ENCODE data around the gene ZWILCH.

Gene ZWILCH

DNA sequence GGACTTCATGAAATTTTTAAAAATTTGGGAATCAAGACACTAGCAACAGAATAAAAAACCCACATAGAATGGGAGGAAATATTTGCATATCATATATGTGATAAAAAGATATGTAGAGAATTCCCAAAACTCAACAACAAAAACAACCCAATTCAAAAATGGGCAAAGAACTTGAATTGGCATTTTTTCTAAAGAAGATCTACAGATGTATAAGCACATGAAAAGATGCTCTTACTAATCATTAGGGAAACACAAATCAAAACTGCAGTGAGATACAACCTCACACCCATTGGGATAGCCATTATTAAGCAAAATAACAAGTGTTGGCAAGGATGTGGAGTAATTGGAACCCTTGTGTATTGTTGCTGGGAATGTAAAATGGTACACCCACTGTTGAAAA is 50.6 kb downstream of the ZWILCH start:
- H2AK5ac ChIP-seq (ENCODE audit: low read length): no peak overlapping the region
- no peak overlapping the region for H2BK15ac ChIP-seq (replicated peaks; ENCODE audit: low read depth)
- no peak overlapping the region for H3K4ac ChIP-seq (ENCODE audit: low read depth, low read length)
- H3K36me3 ChIP-seq (ENCODE audit: control insufficient read depth, insufficient read depth, low read length): no peaks in the 10 kb centered on the region
- H3K27me3 ChIP-seq (ENCODE audit: insufficient read depth, low read length, poor library complexity): no peaks in the 10 kb centered on the region
- no peak overlapping the region for H3K9ac ChIP-seq (ENCODE audit: low read length)
- H3K79me1 ChIP-seq (ENCODE audit: low read length): no peaks in the 10 kb centered on the region
- H2BK120ac ChIP-seq (ENCODE audit: low read depth, low read length): no peak overlapping the region
- no peaks in the 10 kb centered on the region for H3K79me2 ChIP-seq (ENCODE audit: control insufficient read depth, insufficient read depth, low read length)
- no peak overlapping the region for H3K18ac ChIP-seq (ENCODE audit: low read length)
- no peak overlapping the region for H3K23ac ChIP-seq (ENCODE audit: low read length)
- no peak overlapping the region for H2BK5ac ChIP-seq (ENCODE audit: low read length)
- H3K4me2 ChIP-seq (ENCODE audit: low read length): no peak overlapping the region
- H3K4me1 ChIP-seq (ENCODE audit: control insufficient read depth, low read depth, low read length): no peaks in the 10 kb centered on the region
- H4K5ac ChIP-seq (ENCODE audit: low read length): no peak overlapping the region
- DNase-seq: no peak
- no peak overlapping the region for H3K27ac ChIP-seq (ENCODE audit: low read depth, low read length)
- H3K56ac ChIP-seq (ENCODE audit: low read length): no peak overlapping the region
- H4K8ac ChIP-seq (ENCODE audit: low read depth, low read length): no peak overlapping the region
- no peak overlapping the region for H3K4me3 ChIP-seq (ENCODE audit: low read length)

GRCh38 chr15:66558271-66558670 is 53.1 kb downstream of the ZWILCH start:
- Histone ChIP-seq H3K18ac (ENCODE audit: low read length) (no peak overlapping the region), H3K27me3 (ENCODE audit: insufficient read depth, low read length, poor library complexity) (no peaks in the 10 kb centered on the region), H3K36me3 (ENCODE audit: control insufficient read depth, insufficient read depth, low read length) (no peaks in the 10 kb centered on the region), H2BK15ac (replicated peaks; ENCODE audit: low read depth) (no peak overlapping the region), H3K79me1 (ENCODE audit: low read length) (no peaks in the 10 kb centered on the region), H2BK120ac (ENCODE audit: low read depth, low read length) (no peak overlapping the region), H3K4ac (ENCODE audit: low read depth, low read length) (no peak overlapping the region), H2BK5ac (ENCODE audit: low read length) (no peak overlapping the region), H3K9ac (ENCODE audit: low read length) (no peak overlapping the region), H4K5ac (ENCODE audit: low read length) (no peak overlapping the region), H3K4me1 (ENCODE audit: control insufficient read depth, low read depth, low read length) (no peaks in the 10 kb centered on the region), H3K56ac (ENCODE audit: low read length) (no peak overlapping the region), H3K23ac (ENCODE audit: low read length) (no peak overlapping the region), H3K27ac (ENCODE audit: low read depth, low read length) (no peak overlapping the region), H3K4me3 (ENCODE audit: low read length) (no peak overlapping the region), H4K8ac (ENCODE audit: low read depth, low read length) (no peak overlapping the region), H3K4me2 (ENCODE audit: low read length) (no peak overlapping the region), H2AK5ac (ENCODE audit: low read length) (no peak overlapping the region), H3K79me2 (ENCODE audit: control insufficient read depth, insufficient read depth, low read length) (no peaks in the 10 kb centered on the region)
- WGBS (ENCODE audit: extremely low coverage, insufficient coverage, low lambda C conversion rate): no CpG with 5 or more reads among the region's 6 CpGs
- no peak for DNase-seq

DNA sequence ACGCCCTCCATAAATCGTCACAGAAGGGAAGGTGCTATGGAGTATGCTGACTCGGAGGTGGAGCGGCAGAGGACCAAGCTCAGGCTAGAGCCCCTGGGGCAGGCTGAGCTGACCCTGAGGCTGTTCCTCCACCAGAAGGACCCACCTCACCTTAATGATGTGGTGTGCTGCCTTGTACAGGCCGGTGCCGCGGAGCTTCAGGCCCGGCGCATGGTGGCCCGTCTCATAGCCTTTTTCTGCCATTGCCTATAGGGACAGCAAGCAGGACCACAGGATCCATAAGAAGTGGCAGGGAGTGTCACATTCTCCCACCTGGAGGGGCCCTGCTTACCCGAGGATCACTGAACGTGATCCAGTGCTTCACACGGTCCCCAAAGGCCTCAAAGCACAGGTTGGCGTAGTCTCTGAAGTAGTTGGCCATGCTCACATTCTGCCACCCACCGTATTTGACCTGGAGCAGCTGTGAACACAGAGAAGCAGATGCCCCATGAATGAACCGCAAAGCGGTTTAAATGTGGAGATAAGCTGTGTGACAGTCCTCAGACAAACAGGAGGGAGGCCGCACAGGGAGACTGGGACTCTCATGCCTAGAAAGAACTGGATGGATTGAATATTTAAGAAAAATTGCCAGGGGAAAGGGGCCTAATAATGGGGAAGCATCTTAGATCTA is 55.9 kb downstream of the ZWILCH start:
- no peak overlapping the region for H3K27ac ChIP-seq (ENCODE audit: low read depth, low read length)
- H2AK5ac ChIP-seq (ENCODE audit: low read length): no peak overlapping the region
- no peaks in the 10 kb centered on the region for H3K27me3 ChIP-seq (ENCODE audit: insufficient read depth, low read length, poor library complexity)
- H3K56ac ChIP-seq (ENCODE audit: low read length): no peak overlapping the region
- H2BK120ac ChIP-seq (ENCODE audit: low read depth, low read length): no peak overlapping the region
- H3K79me2 ChIP-seq (ENCODE audit: control insufficient read depth, insufficient read depth, low read length): no peaks in the 10 kb centered on the region
- H3K4ac ChIP-seq (ENCODE audit: low read depth, low read length): no peak overlapping the region
- no peak overlapping the region for H2BK5ac ChIP-seq (ENCODE audit: low read length)
- no peak overlapping the region for H4K8ac ChIP-seq (ENCODE audit: low read depth, low read length)
- H3K23ac ChIP-seq (ENCODE audit: low read length): no peak overlapping the region
- no peak overlapping the region for H3K4me2 ChIP-seq (ENCODE audit: low read length)
- no peak overlapping the region for H3K18ac ChIP-seq (ENCODE audit: low read length)
- WGBS (ENCODE audit: extremely low coverage, insufficient coverage, low lambda C conversion rate): no CpG with 5 or more reads among the region's 18 CpGs
- no peak overlapping the region for H2BK15ac ChIP-seq (replicated peaks; ENCODE audit: low read depth)
- H3K36me3 ChIP-seq (ENCODE audit: control insufficient read depth, insufficient read depth, low read length): no peaks in the 10 kb centered on the region
- no peak overlapping the region for H4K5ac ChIP-seq (ENCODE audit: low read length)
- no peak overlapping the region for H3K9ac ChIP-seq (ENCODE audit: low read length)
- H3K4me1 ChIP-seq (ENCODE audit: control insufficient read depth, low read depth, low read length): no peaks in the 10 kb centered on the region
- no peak overlapping the region for H3K4me3 ChIP-seq (ENCODE audit: low read length)
- no peak for DNase-seq
- no peaks in the 10 kb centered on the region for H3K79me1 ChIP-seq (ENCODE audit: low read length)

GRCh38 chr15:66563126-66563525 is 58.0 kb downstream of the ZWILCH start:
- Histone ChIP-seq H4K8ac (ENCODE audit: low read depth, low read length) (no peak overlapping the region), H3K79me2 (ENCODE audit: control insufficient read depth, insufficient read depth, low read length) (no peaks in the 10 kb centered on the region), H3K4me2 (ENCODE audit: low read length) (no peak overlapping the region), H3K79me1 (ENCODE audit: low read length) (no peaks in the 10 kb centered on the region), H3K27me3 (ENCODE audit: insufficient read depth, low read length, poor library complexity) (no peaks in the 10 kb centered on the region), H2BK15ac (replicated peaks; ENCODE audit: low read depth) (no peak overlapping the region), H3K56ac (ENCODE audit: low read length) (no peak overlapping the region), H2BK5ac (ENCODE audit: low read length) (no peak overlapping the region), H3K18ac (ENCODE audit: low read length) (no peak overlapping the region), H3K27ac (ENCODE audit: low read depth, low read length) (no peak overlapping the region), H3K9ac (ENCODE audit: low read length) (no peak overlapping the region), H3K4me3 (ENCODE audit: low read length) (no peak overlapping the region), H3K23ac (ENCODE audit: low read length) (no peak overlapping the region), H4K5ac (ENCODE audit: low read length) (no peak overlapping the region), H2AK5ac (ENCODE audit: low read length) (no peak overlapping the region), H2BK120ac (ENCODE audit: low read depth, low read length) (no peak overlapping the region), H3K4ac (ENCODE audit: low read depth, low read length) (no peak overlapping the region), H3K36me3 (ENCODE audit: control insufficient read depth, insufficient read depth, low read length) (no peaks in the 10 kb centered on the region), H3K4me1 (ENCODE audit: control insufficient read depth, low read depth, low read length) (no peaks in the 10 kb centered on the region)
- no peak for DNase-seq
- WGBS (ENCODE audit: extremely low coverage, insufficient coverage, low lambda C conversion rate): no CpG with 5 or more reads among the region's 4 CpGs

DNA sequence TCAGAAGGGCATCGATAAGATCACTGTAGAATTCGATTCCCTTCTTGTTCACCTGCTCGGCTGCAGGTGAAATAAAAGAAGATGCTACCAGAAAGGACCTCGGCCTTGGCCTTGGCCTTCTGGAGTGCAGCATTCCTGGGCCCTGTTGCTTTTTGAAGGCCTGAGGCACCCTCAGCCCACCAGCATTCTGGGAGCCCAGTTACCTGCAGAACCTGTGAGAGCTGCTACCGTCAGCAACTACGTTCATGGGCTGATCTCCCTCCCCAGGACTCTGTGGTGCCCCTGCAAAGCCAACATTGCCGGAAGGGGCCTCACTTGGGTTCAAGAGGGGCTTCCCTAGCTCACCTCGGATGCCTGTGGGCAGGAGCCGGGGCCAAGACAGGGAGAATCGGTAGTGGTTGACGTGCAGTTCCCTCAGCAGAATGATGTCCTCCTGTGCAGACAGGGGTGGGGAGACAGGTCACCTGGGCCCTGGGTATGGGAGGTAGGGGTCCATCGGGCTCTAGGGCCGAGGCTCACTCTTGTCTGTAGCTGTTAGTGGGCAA is 58.5 kb downstream of the ZWILCH start:
- no peaks in the 10 kb centered on the region for H3K4me1 ChIP-seq (ENCODE audit: control insufficient read depth, low read depth, low read length)
- no peak overlapping the region for H3K56ac ChIP-seq (ENCODE audit: low read length)
- no peak overlapping the region for H2BK5ac ChIP-seq (ENCODE audit: low read length)
- no peak overlapping the region for H3K18ac ChIP-seq (ENCODE audit: low read length)
- no peaks in the 10 kb centered on the region for H3K27me3 ChIP-seq (ENCODE audit: insufficient read depth, low read length, poor library complexity)
- H3K9ac ChIP-seq (ENCODE audit: low read length): no peak overlapping the region
- H4K5ac ChIP-seq (ENCODE audit: low read length): no peak overlapping the region
- H4K8ac ChIP-seq (ENCODE audit: low read depth, low read length): no peak overlapping the region
- H3K4me3 ChIP-seq (ENCODE audit: low read length): no peak overlapping the region
- no peak overlapping the region for H3K4me2 ChIP-seq (ENCODE audit: low read length)
- H3K36me3 ChIP-seq (ENCODE audit: control insufficient read depth, insufficient read depth, low read length): no peaks in the 10 kb centered on the region
- no peak overlapping the region for H3K4ac ChIP-seq (ENCODE audit: low read depth, low read length)
- no peak overlapping the region for H2BK15ac ChIP-seq (replicated peaks; ENCODE audit: low read depth)
- no peak for DNase-seq
- no peaks in the 10 kb centered on the region for H3K79me1 ChIP-seq (ENCODE audit: low read length)
- WGBS (ENCODE audit: extremely low coverage, insufficient coverage, low lambda C conversion rate): no CpG with 5 or more reads among the region's 13 CpGs
- no peak overlapping the region for H2AK5ac ChIP-seq (ENCODE audit: low read length)
- H3K79me2 ChIP-seq (ENCODE audit: control insufficient read depth, insufficient read depth, low read length): no peaks in the 10 kb centered on the region
- H3K27ac ChIP-seq (ENCODE audit: low read depth, low read length): no peak overlapping the region
- H2BK120ac ChIP-seq (ENCODE audit: low read depth, low read length): no peak overlapping the region
- no peak overlapping the region for H3K23ac ChIP-seq (ENCODE audit: low read length)

Measured in mesendoderm (in vitro differentiated cells).